NOMO-1 treated with dmso at 0.1 percent for 144 hours (cell line): Measurements from ENCODE around the gene HNRNPDL.
"Not testable (repeated sequence)": the region's sequence is repeated elsewhere in the genome, so short reads cannot be mapped to it uniquely, and the experiment has no call there.

Source experiments
- DNase-seq: peaks from one replicate; lab custom pipeline; 2025; ENCODE audit not compliant: unreplicated experiment; lab: John Stamatoyannopoulos, UW

HNRNPDL gene

DNA sequence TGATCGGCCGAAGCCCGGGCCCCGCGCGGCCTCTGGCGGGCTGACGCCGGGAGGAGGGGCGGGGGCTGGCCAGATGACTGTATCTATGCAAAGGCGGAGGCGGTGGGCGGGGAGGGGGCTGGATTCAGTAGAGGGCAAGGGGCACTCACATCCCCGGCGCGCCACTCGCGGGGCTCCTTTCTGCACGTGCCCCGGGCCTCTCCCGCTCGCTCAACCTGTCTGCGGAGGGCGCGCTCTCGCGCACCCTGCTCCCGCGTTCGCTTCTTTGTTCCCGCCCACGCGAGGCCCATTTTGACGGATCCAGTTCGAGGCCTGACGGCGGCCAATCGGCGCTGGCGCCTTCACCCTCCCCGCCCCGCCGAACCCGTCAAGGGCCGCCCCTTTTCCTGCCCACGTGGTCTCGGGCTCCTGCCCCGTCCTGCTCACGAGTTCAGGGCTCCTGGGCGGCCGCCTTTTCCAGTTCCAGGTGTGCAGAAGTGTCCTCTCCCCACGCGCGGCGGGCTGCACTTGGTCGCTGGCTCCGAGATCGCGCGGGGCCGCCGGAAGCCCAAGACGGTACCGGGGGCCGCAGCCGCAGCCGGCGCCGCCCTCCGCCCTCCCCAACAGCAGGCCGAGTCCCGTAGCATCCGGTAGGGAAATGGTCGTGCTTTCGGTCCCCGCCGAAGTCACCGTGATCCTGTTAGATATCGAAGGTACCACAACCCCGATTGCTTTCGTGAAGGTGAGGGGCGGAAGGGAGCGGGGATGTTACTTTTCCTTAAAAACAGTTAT, at the start of gene HNRNPDL, which contains the start of gene ENOPH1:
HNRNPDL (minus strand) TSS at position 270 of the 771 bp plus-strand sequence. CDS start 772 bp downstream, outside the sequence.
ENOPH1 (plus strand) TSS at position 398 of the 771 bp plus-strand sequence; CDS start at position 638, 240 bp downstream.
- DNase-seq: peak; percentile 94

DNA sequence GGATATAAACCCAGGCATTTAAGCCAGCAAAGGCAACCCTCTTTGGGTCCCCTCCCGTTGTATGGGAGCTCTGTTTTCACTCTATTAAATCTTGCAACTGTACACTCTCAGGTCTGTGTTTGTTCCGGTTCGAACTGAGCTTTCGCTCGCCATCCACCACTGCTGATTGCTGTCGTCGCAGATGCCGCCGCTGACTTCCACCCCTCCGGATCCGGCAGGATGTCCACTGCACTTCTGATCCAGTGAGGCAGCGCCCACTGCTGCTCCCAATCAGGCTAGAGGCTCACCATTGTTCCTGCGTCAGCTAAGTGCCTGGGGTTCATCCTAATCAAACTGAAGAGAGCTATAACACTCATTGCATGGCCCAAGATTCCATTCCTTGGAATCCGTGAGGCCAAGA, 49.3 kb upstream of the HNRNPDL start:
- no peak for DNase-seq

DNA sequence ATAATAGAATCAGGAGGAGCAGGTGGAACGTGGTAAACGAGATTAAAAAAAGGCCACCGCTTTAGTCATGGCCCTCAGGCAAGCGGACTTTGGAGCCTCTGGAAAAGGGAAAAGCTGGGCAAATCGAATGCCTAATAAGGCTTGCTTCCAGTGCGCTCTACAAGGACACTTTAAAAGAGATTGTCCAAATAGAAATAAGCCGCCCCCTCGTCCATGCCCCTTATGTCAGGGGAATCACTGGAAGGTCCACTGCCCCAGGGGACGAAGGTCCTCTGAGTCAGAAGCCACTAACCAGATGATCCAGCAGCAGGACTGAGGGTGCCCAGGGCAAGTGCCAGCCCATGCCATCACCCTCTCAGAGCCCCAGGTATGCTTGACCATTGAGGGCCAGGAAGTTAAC, 47.2 kb upstream of the HNRNPDL start:
- DNase-seq: not testable (repeated sequence)

DNA sequence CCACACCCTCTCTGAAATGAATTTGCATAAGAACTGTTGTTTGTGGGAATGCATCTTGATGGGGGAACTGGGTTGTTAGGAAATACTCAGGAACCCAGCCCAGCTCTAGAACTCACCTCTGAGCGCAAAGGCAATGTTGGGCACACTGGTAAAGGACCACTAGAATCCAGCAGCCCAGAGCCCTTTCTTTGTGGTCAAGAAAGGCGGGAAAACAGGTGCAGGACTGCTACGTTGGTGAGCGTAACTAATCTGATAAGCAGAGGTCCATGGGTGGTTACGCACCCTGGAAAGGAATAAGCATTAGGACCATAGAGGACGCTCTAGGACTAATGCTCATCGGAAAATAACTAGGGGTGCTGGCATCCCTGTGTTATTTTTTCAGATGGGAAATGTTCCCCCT, 45.7 kb upstream of the HNRNPDL start:
- not testable (repeated sequence) for DNase-seq

DNA sequence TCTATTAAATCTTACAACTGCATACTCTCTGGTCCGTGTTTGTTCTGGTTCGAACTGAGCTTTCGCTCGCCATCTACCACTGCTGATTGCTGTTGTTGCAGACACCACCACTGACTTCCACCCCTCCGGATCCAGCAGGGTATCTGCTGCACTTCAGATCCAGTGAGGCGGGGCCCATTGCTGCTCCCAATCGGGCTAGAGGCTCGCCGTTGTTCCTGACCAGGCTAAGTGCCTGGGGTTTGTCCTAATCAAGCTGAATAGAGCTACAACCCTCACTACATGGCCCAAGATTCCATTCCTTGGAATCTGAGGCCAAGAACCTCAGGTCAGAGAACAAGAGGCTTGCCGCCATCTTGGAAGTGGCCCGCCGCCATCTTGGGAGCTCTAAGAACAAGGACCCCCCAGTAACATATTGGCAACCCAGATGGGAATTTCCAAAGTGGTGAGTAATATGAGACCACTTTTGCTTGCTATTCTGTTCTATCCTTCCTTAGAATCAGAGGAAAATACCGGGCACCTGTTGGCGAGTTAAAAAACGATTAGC, 43.4 kb upstream of the HNRNPDL start:
- no peak for DNase-seq

DNA sequence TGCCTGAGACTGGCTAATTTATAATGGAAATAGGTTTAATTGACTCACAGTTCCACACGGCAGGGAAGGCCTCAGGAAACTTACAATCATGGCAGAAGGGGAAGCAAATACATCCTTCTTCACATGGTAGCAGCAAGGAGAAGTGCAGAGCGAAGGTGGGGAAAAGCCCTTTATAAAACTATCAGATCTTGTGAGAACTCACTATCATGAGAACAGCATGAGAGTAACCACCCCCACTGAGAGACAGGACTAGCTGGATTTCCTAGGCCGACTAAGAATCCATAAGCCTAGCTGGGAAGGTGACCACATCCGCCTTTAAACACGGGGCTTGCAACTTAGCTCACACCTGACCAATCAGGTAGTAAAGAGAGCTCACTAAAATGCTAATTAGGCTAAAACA, 42.8 kb upstream of the HNRNPDL start:
- DNase-seq: not testable (repeated sequence)

DNA sequence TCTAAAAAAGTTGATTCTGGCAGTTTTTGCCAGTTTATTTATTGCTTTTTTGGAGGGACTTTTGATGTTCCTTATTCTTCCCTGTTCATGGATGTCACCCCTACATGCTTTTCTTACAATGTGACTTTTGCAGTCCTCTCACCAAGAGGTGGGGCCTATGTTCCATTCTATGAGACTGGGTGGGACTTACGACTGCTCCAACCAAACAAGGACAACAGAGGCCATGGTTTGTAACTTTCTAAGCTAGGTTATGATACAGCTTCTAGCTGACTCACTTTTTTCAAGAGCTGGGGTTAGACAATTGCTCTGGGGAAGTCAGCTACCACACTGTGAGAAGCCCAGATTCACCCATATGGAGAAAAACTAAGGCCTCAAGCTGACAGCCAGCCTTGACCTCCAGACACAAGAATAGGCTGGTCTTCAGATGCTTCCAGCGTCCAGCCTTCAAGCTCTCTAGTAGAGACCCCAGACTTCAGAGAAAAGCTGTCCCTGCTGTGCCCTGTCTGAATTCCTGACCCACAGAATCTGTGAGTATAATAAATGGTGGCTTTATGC, 39.6 kb upstream of the HNRNPDL start:
- no peak for DNase-seq

DNA sequence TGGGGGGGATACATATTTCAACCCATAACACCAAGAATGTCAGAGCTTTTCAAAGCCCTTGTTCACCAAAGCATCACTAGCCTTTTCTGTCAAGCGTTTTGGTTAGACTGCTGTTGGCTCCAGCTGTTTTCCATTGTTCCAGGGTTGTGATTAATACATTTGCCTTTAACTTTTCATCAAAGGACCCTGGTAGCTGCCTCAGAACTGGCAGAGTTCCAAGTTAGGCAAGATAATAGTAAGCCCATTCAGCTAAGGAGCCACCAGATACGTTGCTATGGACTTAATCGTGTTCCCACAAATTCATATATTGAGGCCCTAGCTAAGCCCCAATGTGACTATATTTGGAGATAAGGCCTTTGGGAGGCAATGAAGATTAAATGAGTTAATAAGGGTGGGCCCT, 37.2 kb upstream of the HNRNPDL start:
- no peak for DNase-seq

DNA sequence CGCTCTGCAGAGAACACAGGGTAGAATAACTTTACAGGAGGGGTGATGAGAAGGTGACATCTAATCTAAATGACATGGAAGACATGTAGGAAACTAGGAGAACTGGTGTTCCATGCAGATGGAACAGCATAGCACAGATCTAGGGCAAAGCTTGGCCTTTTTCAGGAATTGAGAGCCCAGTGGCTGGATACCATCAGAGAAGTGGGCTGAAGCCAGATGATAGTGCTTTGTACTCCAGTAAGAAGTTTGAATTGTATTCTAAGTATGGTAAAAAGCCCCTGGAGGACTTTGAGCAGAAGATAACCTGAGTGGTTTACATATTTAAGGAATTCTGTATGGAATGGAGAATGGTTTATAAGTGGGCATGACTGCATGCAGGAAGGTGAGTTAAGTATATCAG, 33.0 kb upstream of the HNRNPDL start:
- no peak for DNase-seq

DNA sequence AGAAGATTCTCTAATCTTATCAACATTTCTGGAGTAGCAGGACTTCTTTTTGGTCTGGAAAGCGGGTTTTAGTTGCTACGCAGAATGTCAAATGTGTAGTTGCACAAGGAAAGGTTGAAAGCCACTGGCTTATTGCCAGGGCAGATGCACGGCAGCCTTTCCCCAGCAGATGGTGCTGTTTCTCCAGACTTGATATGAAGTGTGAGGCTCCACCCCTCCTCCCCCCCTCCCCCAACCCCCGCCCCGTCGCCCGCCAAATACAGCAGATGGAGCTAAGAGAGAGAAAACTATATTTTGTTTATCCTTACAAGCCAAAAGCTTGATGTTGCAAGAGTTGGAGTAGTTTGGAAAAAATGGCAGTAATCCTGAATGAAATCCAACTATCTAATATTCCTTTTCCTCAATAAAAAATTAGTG, 32.2 kb upstream of the HNRNPDL start:
- peak; percentile 19 for DNase-seq

DNA sequence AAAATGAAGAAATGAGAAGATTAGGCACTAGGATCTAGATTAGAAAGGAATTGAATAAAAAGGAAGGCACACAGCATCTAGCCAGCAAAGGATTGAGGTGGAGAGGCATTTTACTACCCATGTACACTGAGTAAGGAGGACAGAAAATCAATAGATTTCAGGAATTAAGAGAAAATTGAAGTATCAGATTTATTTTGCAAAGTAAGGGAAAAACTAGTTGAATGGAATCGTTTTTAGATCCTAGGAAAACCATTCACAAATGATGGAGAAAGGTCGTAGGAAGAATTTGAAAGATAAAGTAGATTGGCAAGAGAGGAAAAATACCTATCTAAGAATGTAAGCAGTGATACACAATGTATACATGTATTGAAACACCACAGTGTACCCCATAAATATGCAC, 31.4 kb upstream of the HNRNPDL start:
- no peak for DNase-seq

DNA sequence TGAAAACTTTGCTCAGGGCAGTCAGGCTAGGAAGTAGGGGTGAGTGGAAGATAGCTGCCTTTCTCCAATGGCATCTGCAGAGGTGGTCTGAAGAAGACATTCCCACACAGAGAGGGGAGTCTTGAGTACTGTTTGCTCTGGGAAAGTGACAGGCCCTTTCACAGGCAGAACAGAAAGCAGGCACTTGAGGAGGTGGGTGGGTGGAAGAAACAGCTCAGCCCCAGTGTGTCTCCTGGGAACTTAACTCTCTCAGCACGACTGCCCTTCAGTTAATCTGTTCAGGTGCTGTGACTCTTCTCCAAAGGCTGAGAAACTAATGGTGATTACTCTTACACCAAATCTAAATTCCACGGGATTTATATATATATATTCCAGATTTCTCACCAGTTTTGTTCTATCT, 28.5 kb upstream of the HNRNPDL start:
- no peak for DNase-seq

DNA sequence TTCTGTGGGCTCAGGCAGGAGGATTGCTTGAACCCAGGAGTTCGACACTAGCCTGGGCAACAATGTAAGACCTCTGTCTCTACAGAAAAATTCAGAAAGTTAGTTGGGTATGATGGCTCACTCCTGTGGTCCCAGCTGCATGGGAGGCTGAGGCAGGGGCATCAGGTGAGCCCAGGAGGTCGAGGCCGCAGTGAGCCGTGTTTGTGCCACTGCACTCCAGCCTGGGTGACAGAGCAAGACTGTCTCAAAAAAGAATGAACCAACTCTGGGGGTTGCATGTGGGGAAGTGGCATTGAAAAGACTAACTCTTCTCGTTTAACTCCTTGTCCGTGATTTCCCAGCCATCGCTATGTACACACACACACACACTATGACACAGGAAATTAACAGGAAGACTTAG, 27.0 kb upstream of the HNRNPDL start:
- DNase-seq: no peak

DNA sequence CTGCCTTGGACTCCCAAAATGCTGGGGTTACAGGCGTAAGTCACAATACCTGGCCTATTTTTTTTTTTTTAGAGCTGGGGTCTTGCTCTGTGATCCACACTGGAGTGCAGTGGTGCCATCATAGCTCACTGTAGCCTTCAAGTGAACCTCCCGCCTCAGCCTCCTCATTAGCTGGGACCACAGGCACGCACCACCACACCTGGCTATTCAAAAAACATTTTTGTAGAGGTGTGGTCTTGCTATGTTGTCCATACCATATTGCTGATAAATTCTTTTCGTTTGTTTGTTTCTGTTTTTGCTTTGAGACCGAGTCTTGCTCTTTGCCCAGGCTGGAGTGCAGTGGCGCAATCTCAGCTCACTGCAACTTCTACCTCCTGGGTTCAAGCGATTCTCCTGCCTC, 21.8 kb upstream of the HNRNPDL start:
- DNase-seq: no peak

DNA sequence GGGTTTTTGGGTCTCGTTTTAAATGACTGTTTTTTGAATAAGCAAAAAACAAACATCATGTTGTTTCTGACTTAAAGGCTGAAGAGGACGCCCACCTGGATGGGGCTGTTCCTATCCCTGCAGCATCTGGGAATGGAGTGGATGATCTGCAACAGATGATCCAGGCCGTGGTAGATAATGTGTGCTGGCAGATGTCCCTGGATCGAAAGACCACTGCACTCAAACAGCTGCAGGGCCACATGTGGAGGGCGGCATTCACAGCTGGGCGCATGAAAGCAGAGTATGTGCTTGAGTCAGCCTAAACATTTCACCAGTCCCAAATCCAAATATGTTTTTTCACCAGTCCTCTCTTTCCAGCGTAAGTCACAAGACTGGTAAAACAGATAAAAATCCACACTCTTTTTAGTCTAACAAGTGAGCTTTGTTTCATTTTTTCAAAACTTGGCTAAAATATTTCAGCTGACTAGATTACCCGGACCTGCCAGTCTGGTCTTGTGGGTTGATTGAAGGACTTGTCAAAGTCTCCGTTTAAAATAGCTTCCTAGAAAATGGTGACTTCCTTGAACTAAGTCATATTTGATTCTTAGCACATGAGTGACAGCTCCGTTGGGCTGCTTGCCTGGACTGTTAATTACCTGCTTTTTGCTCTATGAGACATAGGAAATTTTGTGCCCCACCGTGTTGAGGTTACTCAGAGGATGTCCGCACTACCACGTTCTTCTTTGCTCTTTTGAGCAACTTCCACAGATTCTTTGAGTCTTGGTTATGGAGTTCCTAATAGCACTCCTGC, 20.9 kb upstream of the HNRNPDL start:
- DNase-seq: no peak

DNA sequence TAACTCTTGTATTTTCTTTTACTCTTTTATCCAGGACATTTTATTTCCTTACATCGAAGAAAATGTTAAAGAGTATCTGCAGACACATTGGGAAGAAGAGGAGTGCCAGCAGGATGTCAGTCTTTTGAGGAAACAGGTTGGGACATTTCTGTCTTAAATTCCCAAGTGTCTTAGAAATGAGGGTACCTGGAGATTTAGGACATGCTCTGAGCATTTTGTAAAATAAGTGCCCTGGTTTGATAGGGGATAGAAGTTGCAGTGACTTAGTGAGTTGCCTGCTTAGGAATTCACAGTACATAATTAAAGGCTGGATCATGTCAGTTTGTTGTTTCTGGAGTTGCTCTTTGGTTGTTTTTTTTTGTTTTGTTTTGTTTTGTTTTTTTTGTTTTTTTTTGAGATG, 17.6 kb upstream of the HNRNPDL start:
- no peak for DNase-seq

DNA sequence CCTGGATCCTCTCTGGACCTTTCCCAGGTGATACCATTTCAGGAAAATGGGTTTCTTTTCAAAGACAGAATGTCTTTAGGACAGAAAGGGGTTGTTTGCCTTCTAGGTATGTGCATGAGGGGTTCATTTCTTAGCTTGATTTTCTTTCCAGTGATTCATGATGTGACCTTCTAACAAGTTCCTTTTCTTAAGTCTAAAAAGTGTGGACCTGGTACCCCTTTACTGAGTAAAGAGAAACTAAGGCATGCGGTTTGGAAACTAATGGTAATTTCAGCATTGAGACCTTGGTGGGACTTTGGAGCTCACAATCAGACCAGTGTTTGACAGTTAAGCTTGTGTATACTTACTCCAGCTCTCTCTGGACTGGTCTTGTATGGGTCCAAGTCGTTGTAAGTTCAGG, 8.8 kb upstream of the HNRNPDL start:
- DNase-seq: no peak

DNA sequence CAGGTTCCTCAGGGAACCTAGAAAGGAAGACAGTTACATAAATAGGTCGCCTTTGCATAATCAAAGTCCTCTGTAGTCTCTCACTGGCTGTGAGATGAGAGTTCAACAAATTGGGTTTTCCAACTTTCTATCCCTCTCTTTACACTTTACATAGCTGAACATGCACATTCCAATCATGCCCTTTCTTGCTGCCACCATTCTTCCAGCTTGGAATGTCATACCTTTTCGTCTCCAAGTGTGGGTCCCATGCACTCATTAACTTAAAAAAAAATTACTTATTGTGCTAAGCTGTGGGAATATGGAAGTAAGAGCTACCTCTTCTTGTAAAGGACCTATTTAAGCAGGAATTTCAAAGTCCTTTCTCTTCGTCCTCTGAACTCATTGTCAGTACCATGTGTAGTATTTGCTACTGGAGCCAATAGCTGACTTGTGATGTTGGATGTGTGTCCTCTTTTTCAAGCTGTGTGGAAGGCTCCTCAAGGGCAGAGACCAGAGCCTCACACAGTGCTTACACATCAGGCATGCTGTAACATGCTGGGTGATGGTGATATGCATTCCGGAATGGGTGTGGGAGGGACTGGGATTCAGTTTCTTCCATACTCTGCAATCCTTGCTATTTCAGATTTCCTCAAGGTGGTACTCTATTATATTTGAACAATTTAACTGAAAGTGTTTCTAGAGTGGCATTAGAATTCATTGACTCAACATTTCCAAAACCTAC, 7.2 kb upstream of the HNRNPDL start:
- DNase-seq: no peak

DNA sequence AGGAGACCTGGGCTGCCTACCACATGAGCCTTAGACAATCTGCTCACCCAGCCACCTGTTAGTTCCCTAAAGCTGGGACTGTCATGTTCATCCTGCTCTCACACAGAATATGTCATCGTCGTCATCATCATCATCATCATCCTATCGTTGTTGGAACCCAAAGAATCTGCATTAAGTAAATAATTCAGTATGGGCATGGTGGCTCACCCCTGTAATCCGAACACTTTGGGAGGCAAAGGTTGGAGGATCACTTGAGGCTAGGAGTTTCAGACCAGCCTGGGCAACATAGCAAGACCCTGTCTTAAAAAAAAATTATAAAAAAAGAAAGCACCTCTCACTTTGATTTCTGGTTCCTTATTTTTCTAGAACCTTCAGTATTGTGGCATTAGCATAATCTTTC, 6.5 kb upstream of the HNRNPDL start:
- no peak for DNase-seq

DNA sequence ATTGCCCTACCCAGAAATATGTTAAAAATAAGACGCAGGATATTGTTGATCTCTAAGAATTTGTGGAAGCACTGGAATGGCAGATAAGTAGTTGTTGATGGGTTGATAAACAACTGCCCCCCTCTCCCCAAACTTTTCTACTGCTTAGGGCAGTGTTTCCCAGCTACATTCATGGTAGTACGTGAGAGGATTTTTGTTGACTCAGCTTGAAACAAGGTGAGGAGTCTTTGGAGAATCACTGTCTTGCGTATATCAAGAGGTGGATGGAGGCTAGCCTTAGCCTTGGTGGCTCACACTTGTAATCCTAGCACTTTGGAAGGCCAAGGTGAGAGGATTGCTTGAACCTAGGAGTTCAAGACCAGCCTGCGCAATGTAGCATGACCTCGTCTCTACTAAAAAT, 5.9 kb upstream of the HNRNPDL start:
- no peak for DNase-seq

DNA sequence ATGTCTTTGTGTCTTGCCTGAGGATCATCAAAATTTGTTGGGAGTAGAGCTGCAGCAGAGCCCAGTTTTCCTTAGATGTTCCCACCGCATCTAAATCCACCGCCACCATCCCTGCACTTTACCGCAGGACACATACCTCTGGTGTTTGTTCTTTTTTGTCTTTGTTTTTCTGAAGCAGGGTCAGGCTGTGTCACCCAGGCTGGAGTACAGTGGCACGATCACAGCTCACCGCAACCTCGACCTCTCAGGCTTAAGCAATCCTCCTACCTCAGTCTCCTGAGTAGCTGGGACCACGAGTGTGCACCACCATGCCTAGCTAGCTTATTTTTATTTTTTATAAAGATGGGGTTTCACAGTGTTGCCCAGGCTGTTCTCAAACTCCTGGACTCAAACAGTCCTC, 4.7 kb upstream of the HNRNPDL start:
- no peak for DNase-seq
